Right lobe of liver (tissue), 6 donors: Measurements from ENCODE around the gene PADI2. TPM values are rescaled to one million over a fixed set of nuclear protein-coding genes. Genes with fewer than 3 reads are reported as not detected.

Experiments
- ATAC-seq, 4 donors: fragments of 200-7000 bp; cut with Tn5 transposase; one replicate each; pipeline ENCODE4 v1.9.1; 2020; ENCODE audit warnings: mild to moderate bottlenecking in 4 of 4, moderate library complexity in 4 of 4
- DNase-seq, 3 donors: peaks; one replicate each; pipeline ENCODE4 v3.0.0-alpha.2; 2020
- H3K27ac ChIP-seq, 3 donors: fragments of 200-600 bp; one replicate each; pipeline ENCODE4 v1.8.0; 2022
- H3K27me3 ChIP-seq, 2 donors: fragments of 200-600 bp; one replicate each; pipeline ENCODE4 v1.8.0; 2022
- H3K36me3 ChIP-seq, 4 donors: fragments of 200-600 bp; sonication (generic) in 1 of 4; one replicate each; pipeline versions ENCODE4 v1.5.1 to v1.8.0; 2017 to 2022; ENCODE audit warnings: control low read depth in 1 of 4
- H3K4me1 ChIP-seq, 4 donors: fragments of 200-600 bp; sonication (generic) in 1 of 4; one replicate each; pipeline versions ENCODE4 v1.5.1 to v1.8.0; 2017 to 2022; ENCODE audit warnings: control low read depth in 1 of 4
- H3K4me3 ChIP-seq, 3 donors: fragments of 200-600 bp; one replicate each; pipeline ENCODE4 v1.8.0; 2022
- H3K9me3 ChIP-seq, 4 donors: fragments of 200-600 bp; sonication (generic) in 1 of 4; one replicate each; pipeline versions ENCODE4 v1.5.1 to v1.8.0; 2017 to 2022; ENCODE audit warnings: control low read depth in 1 of 4
- POLR2A ChIP-seq: fragments of 450-650 bp; IDR thresholded peaks from one replicate; pipeline ENCODE4 v1.6.1; 2017; ENCODE audit warnings: antibody characterized with exemption, mild to moderate bottlenecking
- WGBS: methylation state at CpG from one replicate; pipeline ENCODE4 v1.1.6; 2018; ENCODE audit warnings: low coverage, low lambda C conversion rate; ENCODE audit not compliant: insufficient coverage; ENCODE audit errors: missing lambda C conversion rate; 5-methylcytosine and 5-hydroxymethylcytosine counted together
- intact Hi-C, 2 donors: fragments of 100-400 bp; cut with DNase I; formaldehyde crosslinking; loops; one replicate each; pipeline versions ENCODE4 v1.11.2 to v1.14.1; 2022
- total RNA-seq, 6 experiments: library from RNA; depleted of rRNA in 2 of 6; stranded (reverse); fragments of >200 nt in 2 of 6; fragmentation: NEBNext Ultra II Directional in 3 of 6; extraction: Animal tissue kit (Norgen Biotek cat#: 25700) in 3 of 6; gene quantifications; one replicate each; pipeline versions ENCODE4 v1.1.0 to v1.2.4, GENCODE V29; 2016 to 2023
- TF ChIP-seq, protein P1 (sequence below), 4 donors: fragments of 200-600 bp in 3 of 4; fragments of 450-650 bp in 1 of 4; IDR thresholded peaks; one replicate each; pipeline versions ENCODE4 v1.5.1 to v1.8.0; 2016 to 2022; ENCODE audit warnings: antibody characterized with exemption in 4 of 4, mild to moderate bottlenecking in 2 of 4
- donor health status: DM: no; HTN: yes; CAD: no.
- donor health status: DM: no; HTN: no; CAD: no.
- donor health status: DM: no; HTN: no; CAD: no.
- donor health status: DM: no; HTN: yes; CAD: no.
- donor health status: DM: no; HTN: yes; CAD: no.

The PADI2 gene
- total RNA-seq, 6 experiments from 2014 or later, result 0.20 to 1.4 (median 0.78) TPM

DNA sequence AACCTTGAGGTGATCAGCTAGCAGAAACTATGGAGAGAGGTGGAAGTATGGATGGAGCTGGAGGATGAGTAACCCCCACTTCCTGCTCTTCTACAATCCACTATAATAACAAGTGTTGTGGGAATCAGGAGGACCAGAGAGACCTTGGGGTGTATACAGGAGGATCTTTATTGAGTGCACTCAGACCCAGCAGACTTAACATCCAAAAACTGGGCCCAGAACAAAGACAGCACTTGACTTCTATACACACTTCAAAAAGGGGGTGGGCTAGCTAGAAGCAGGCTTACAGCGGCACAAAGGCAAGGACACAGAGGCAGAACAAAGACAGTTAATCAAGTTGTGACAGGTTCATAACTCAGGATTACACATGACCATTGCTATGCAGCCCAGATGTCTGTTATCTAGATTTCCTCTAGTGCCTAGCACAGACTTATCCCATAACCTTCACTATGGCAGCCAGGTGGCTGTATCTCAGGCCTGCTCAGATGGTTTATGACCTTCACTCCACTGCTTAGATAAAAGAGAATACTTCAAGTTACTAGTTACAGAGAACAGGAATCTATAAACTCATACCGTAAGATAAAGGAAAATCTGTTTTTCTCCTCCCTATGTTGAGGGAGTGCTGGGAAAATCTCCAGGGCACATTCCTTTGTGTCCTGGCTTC lies 36.1 kb upstream of the PADI2 start:
- WGBS, result 35% methylated on average over 2 of the region's 2 CpGs
- no peaks in the 10 kb centered on the region for H3K36me3 ChIP-seq
- DNase-seq, result no peak

DNA sequence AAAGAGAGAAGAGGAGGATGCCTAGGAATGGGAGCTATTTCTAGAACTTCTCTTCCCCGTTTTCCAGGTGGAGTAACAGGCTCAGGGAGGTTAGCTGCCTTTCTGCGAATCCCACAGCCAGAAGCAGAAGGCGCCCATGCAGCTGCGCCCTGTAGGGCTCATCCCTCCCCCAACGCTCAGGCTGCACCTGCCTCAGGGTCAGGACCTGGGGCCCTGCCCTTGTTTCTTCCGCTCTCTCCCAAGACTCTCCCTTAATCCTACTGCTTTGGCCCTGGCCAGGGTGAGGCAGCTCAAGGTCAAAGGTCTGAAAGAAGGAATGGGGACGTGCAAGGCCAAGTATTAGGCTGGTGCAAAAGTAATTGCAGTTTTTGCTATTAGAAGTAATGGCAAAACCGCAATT lies 30.5 kb upstream of the PADI2 start:
- peaks cover 0 to 5% of the 10 kb centered on the region in 2 donors for H3K27me3 ChIP-seq
- no peaks in the 10 kb centered on the region for H3K4me1 ChIP-seq
- WGBS, result 54% methylated on average over 5 of the region's 8 CpGs
- H3K9me3 ChIP-seq, result no peaks in the 10 kb centered on the region
- ATAC-seq (no peak), DNase-seq (no peak)
- intact Hi-C loops, result no loop called here
- TF ChIP-seq POLR2A, result no peak
- TF ChIP-seq, protein P1, sequence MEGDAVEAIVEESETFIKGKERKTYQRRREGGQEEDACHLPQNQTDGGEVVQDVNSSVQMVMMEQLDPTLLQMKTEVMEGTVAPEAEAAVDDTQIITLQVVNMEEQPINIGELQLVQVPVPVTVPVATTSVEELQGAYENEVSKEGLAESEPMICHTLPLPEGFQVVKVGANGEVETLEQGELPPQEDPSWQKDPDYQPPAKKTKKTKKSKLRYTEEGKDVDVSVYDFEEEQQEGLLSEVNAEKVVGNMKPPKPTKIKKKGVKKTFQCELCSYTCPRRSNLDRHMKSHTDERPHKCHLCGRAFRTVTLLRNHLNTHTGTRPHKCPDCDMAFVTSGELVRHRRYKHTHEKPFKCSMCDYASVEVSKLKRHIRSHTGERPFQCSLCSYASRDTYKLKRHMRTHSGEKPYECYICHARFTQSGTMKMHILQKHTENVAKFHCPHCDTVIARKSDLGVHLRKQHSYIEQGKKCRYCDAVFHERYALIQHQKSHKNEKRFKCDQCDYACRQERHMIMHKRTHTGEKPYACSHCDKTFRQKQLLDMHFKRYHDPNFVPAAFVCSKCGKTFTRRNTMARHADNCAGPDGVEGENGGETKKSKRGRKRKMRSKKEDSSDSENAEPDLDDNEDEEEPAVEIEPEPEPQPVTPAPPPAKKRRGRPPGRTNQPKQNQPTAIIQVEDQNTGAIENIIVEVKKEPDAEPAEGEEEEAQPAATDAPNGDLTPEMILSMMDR (IDR thresholded peaks at IDR 0.05), result no peak
- no peaks in the 10 kb centered on the region for H3K36me3 ChIP-seq
- H3K27ac ChIP-seq, result no peak overlapping the region
- no peak overlapping the region for H3K4me3 ChIP-seq

More for the DNA sequence above, 36.1 kb upstream of the PADI2 start:
- intact Hi-C loops, result no loop called here
- H3K4me1 ChIP-seq, result no peaks in the 10 kb centered on the region
- no peaks in the 10 kb centered on the region for H3K9me3 ChIP-seq
- no peak for TF ChIP-seq POLR2A
- TF ChIP-seq, protein P1 (IDR thresholded peaks at IDR 0.05), result no peak
- H3K4me3 ChIP-seq, result no peak overlapping the region
- H3K27me3 ChIP-seq, result no peaks in the 10 kb centered on the region
- H3K27ac ChIP-seq, result no peak overlapping the region
- ATAC-seq, result no peak

DNA sequence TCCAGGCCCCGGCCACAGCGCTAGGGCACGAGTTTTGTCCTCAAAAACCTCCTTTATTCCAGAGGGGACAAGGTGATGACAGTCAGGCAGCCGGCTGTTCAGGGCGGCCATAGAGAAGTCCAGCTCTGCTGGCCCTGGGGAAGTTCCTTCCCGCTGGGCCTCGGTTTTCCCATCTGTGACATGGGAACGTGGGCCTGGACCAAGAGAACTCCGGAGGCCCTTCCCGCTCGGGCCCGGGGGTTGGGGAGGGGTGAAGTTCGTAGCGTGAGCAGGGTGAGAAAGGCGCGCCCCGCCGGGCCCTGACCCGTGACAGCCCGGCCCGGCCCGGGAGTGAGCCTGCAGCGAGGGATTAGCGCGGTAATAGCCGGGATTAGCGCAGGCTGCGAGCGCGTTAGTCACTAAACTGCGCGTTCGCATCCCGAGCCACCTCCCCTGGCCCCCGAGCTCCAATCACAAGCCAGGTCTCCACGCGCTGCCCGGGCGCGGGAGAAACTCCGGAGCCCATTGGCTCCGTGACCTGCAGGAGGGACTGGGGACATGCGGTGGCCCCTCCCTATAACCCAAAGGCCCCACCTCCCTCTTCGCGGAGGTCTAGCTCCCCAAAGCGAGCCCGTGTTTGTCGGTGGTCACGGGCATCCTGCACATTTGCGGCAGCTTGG lies 29.8 kb upstream of the PADI2 start:
- Histone ChIP-seq H3K9me3 (no peaks in the 10 kb centered on the region), H3K36me3 (no peaks in the 10 kb centered on the region), H3K4me3 (no peak overlapping the region), H3K27me3 (peaks cover 0 to 5% of the 10 kb centered on the region in 2 donors), H3K4me1 (no peaks in the 10 kb centered on the region), H3K27ac (no peak overlapping the region)
- no peak for TF ChIP-seq POLR2A
- TF ChIP-seq, protein P1 (IDR thresholded peaks at IDR 0.05), result no peak
- intact Hi-C loops, result no loop called here
- ATAC-seq (no peak), DNase-seq (no peak)
- 56% methylated on average over 9 of the region's 50 CpGs for WGBS

DNA sequence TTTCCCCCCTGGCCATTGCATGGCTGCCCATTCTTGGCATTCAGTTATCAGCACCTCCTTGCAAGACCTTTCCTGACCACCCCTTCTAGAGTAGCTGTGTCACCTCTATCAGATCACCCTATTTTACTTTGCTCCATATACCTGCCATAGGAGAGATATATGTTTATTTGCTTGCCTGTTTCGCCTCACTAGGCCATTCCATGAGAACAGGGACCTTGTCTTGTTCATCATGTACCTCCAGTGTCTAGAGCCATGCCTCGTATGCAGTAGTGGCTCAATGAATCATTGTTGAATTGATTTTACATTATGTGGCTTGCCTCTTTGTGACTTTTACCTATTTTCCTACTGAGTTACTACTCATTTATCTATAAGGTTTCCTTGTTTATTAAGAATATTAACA lies 26.4 kb upstream of the PADI2 start:
- Histone ChIP-seq H3K9me3 (no peaks in the 10 kb centered on the region), H3K4me1 (no peaks in the 10 kb centered on the region), H3K27me3 (peaks cover 0 to 5% of the 10 kb centered on the region in 2 donors), H3K27ac (no peak overlapping the region), H3K36me3 (no peaks in the 10 kb centered on the region), H3K4me3 (no peak overlapping the region)
- TF ChIP-seq, protein P1 (IDR thresholded peaks at IDR 0.05), result no peak
- no peak for TF ChIP-seq POLR2A
- DNase-seq (no peak), ATAC-seq (no peak)
- intact Hi-C loops, result no loop called here
- WGBS, result 56% methylated on average over 2 of the region's 2 CpGs
